Superior temporal gyrus (tissue), 1 donor: ENCODE results near the gene SHPK.
A peak's percentile ranks its signal among the peaks of the same experiment; 100 is the strongest.

Experiments
- DNase-seq: peaks from one replicate; pipeline ENCODE4 v3.0.0-alpha.2; 2016; ENCODE audit errors: extremely low spot score

SHPK gene

GRCh38 chr17:3636154-3636907 is at the start of gene SHPK, which contains the start of gene CTNS:
Gene SHPK (minus strand): TSS chr17:3636250. CDS start chr17:3636219, 31 bp downstream.
Gene CTNS (plus strand): TSS chr17:3636760. CDS start chr17:3640207, 3,447 bp downstream.
- peak; percentile 97 for DNase-seq

- no peak for DNase-seq
Observed at GRCh38 chr17:3685174-3685573, 49.1 kb upstream of the SHPK start.

DNA sequence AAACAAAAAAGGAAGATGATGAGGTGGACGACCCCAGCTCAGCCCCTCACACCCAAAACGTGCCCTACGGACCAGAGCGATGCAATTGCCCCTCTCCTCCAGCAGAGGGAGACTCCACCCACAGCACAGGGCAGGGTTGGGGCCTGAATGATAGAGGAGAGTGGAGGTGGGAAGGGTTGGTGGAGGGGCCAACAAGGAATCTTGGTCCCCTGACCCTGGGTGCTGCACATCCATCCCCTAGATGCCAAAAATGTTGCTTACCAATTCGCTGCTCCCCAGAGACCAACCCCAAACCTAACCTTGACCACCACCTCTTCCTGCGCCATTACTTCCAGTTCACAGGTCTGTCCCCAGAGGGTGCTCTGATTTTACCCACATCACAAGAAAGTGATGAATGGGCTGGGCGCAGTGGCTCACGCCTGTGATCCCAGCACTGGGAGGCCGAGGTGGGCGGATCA is 47.0 kb upstream of the SHPK start:
- DNase-seq, result no peak

GRCh38 chr17:3682033-3682432 is 46.0 kb upstream of the SHPK start:
- no peak for DNase-seq

- DNase-seq, result no peak
Observed at GRCh38 chr17:3681565-3681964, 45.5 kb upstream of the SHPK start.

GRCh38 chr17:3681057-3681456 is 45.0 kb upstream of the SHPK start:
- no peak for DNase-seq

DNA sequence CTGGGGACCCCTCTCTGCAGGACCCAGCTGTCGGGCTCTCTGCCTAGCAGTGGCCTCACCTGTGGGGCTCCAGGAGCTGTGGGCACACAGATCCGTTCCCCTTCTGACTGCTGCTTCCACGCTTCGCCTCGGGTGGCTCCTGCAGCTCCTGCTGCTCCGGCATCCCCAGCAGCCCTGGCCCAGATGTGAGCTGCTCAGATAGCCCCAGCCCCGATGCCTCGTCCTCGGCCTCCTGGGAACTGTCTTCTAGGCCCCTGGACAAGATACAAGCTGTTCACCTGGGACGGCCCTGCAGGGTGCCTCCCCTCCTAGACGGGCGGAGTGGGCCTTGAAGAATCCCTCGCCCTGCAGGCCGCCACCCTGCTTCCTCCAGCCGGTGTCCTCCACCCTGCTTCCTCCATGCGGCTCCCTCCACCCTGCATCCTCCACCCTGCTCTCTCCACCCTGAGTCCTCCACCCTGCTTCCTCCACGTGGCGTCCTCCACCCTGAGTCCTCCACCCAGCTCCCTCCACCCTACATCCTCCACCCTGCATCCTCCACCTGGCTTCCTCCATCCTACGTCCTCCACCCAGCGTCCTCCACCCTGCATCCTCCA is 43.6 kb upstream of the SHPK start:
- no peak for DNase-seq

GRCh38 chr17:3678821-3679530 is 42.9 kb upstream of the SHPK start:
- no peak for DNase-seq

DNA sequence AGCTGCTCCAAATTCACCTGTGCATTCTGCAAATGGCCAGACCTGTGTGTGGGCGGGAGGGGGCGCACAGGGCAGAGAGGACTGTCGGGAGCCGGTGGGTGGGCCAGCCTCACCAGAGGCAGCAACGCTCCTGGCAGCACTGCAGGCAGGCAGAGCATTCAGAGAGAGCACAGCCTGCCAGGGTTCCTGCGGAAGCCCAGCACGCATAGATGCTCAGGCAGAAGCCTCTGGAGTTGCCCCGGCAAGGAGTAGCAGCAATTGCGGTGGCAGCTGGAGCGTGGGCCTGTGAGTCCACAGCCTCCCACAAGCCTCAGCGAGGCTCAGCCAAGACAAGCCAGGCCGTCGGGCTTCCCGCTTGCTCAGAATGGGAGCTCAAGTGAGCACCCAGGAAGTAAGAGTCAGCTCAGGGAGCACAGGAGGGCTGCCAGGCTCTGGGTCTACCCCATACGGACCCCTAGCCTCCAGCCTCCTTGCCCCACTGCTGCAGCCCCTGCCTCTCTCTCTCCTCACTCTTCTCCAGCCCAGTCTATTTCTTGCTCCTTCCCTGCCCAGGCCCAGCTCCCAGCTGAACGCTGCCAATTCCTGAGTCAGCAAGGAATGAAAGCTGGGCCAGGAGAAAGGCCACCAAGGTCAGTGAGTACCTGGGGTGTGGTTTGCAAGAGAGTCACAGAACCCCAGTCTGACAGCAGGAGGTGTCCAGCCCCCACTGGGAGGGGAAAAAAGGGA is 42.2 kb upstream of the SHPK start:
- DNase-seq, result peak; percentile 59

DNA sequence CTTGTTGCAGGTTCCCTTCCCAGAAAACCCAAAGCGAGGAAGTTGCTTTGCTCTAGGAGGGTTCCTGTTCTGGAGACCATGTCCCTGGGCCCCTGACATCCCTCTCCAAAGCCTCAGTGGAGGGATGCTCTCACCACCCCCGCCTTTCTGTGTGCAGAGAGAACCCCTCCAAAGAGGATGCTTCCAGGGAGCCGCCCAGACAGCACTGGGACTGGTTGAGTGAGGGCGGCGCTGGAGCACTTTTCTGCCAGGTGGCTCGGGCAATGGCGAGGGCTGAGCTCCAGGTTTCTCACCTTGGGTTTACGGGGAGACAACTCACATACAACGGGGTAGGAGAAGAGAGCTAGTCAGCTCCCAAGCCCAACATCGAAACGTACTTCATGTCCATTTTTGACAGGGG is 39.8 kb upstream of the SHPK start:
- no peak for DNase-seq

DNA sequence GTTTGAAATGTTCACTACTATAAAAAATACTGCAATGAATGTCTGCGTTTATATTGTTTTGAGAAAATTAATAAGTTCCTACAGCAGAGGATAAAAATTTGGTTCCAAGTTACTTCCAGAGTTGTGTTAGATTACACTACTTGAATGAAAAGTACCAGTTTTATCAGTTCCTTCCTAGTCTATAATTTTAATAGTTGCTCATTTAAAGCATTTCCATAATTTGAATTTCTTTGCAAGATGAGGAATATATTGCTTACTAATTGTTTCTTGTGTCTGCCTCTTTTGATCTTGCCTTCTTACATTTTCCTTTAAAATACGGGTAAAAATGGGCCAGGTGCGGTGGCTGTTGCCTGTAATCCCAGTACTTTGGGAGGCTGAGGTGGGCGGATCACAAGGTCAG is 36.5 kb upstream of the SHPK start:
- no peak for DNase-seq

- DNase-seq, result no peak
Observed at GRCh38 chr17:3669548-3669947, 33.5 kb upstream of the SHPK start.

- no peak for DNase-seq
Observed at GRCh38 chr17:3669085-3669347, 33.0 kb upstream of the SHPK start.

DNA sequence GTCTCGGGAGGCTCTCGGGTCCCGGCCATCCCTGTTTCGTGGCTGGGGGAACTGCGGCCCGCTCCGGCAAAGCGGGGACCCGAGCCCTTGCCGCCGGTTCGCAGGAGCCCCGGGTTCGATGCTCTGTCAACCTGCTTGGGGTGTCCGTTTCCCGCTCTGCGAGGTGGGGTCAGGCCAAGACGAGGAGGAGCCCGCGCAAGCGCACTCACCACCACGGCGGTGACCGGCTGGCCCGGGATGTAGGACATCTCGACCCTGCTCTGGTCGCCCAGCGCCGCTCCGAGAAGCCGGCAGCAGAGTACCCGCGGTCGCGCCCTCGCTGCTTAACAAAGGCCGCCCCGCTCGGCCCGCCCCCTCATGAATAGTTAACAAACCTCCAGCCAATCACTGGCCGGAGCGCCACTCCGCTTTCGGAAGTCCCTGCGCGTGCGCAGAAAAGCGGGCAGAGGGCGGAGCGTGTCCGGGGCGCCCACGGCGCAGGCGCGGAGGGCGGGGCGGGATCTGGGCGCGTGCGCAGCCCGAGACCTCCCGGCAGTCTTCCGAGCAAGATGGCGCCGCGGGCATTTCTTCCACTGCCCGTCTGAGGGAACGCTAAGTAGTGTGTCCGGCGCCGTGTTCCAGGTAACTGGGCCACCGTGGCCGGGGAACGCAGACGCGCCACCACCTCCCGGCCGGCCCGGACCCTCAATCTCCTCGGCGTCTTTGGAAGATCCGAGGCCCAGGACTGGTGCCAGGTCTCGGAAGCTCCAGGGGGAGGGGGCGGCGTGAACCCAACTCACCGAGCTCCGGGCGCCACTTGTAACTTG is 32.4 kb upstream of the SHPK start, which contains the start of the genes EMC6 and TAX1BP3:
Gene EMC6 (plus strand): TSS at position 534 of the 806 bp plus-strand sequence. CDS start 335 bp downstream, outside the sequence.
Gene TAX1BP3 (minus strand): TSS at position 300 of the 806 bp plus-strand sequence. CDS start 52 bp downstream, at position 248.
- DNase-seq, result peak; percentile 98

GRCh38 chr17:3667366-3668278 is 31.6 kb upstream of the SHPK start:
- DNase-seq, result peak; percentile 28

DNA sequence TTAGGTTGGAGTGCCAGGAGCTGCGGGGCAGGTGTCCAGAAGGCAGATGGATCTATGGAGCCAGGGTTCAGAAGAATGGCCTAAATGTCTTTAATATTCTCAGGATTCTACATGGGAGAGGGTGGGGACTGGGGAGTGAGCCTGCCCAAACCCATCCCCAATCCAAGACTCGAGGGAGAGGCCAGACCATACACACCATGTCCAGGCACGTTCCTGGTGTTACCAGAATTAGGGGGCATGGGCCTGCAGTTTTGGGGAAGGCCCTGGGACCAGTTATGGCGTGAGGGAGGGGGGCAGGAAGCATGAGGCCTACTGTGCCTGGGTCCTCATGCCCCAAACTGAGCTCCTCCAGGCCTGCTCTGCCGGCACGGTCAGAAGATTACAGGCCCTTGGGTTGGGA is 30.5 kb upstream of the SHPK start:
- no peak for DNase-seq

DNA sequence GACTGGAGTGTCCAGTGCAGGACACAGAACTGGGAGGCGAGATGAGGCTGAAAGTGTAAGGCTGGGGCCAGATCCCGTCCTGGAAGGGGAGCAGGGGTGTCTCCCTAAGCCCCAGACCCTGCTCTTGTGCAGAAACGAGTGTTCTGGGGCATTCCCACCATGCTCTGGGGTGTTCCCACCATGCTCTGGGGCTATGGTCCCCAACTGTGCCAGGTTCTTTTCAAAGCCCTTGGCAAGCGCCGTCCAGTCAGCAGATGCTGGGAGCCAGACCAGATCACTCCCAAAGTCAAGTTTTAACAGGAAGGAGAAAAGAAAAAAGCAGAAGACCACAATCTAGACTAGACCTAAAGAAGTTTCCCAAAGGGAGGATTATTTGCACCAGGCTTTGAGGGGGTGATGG is 29.8 kb upstream of the SHPK start:
- DNase-seq, result peak; percentile 55

GRCh38 chr17:3663102-3664011 is 27.3 kb upstream of the SHPK start:
- no peak for DNase-seq

DNA sequence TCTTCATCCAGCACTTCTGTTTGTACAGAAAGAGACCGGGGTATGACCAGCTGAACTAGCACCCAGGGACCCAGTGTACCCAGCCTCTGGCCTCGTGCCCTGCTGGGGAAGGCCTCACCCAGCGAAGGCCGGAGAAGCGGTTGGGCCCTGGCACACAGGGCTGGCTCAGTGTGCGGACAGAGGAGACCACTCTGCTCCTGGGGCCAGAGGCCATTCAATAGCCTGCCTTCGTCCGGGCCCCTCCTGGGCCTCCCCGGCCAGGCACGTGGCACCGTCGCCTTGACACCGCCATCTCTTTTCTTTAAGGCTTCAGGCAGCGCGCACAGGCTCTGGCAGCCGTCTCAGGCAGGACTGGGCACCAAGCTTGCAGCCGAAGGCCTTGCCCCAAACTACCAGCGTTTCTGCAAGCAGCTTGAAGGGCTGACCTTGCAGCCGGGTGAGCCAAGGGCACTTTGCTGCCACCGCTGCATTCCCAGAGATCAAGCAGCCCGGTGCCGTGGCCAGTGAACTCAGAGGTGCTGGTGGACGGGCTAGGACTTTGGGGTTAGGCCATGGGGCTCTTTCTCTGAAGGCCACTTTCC is 24.4 kb upstream of the SHPK start:
- DNase-seq, result no peak
